ENCODE results near the gene TLCD1. TPM values are rescaled to one million over a fixed set of nuclear protein-coding genes. Genes with fewer than 3 reads are reported as not detected.

The TLCD1 gene
- total and polyA plus RNA-seq, 2 experiments from 2014 or later, result 4.8 to 14.2 TPM

DNA sequence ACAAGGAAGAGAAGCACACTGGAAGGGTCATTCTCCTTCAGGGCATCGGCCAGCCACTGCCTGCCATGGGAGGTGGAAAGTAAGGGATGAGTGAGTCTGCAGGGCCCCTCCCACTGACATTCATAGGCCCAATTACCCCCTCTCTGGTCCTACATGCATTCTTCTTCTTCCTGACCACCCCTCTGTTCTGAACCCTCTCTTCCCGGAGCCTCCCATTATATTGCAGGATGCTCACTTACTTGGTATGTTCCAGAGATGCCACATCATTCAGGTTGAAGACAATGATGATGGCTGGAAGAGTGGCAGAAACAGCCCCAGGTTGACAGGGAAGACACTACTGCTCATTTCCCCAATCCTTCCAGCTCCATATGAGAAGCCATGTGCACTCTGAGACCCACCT, 10.8 kb downstream of the TLCD1 start:
- in situ Hi-C loops (cut with MboI), result no loop called here
- no peak overlapping the region for H3K4me2 ChIP-seq (ENCODE audit: unreplicated experiment)

DNA sequence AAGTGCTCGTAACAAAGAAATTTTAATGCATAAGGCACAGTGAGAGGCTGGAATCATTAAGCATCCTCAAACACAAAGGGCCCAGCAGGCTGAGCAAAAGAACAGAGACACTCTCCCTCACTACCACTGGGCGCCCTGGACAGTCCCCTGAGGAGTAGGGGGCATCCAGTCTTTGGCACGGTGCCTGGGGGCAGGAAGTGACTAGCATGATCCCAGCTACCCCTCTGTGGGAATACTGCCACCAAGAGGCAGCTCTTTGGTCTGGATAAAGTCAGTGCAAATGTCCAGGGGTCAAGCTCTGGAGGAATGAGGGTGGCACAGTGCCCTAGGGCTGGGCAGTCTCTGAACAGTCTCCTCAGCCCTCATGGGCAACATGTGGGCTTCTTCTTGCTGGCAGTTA, 11.8 kb downstream of the TLCD1 start:
- DNase-seq, result no peak
- Histone ChIP-seq H3K9ac (no peak overlapping the region), H3K4me2 (ENCODE audit: unreplicated experiment) (no peak overlapping the region), H3K4me3 (no peak overlapping the region), H3K79me2 (ENCODE audit: insufficient read depth) (peaks cover 28% of the 10 kb centered on the region), H4K20me1 (ENCODE audit: insufficient read depth) (no peaks in the 10 kb centered on the region), H3K9me2 (ENCODE audit: insufficient read depth) (no peaks in the 10 kb centered on the region), H3K36me3 (ENCODE audit: low read depth) (0 out of 2 replicates have a peak, but pooled peaks cover 12% of the 10 kb centered on the region), H3K9me3 (ENCODE audit: low read depth) (no peaks in the 10 kb centered on the region), H3F3A (ENCODE audit: insufficient read depth) (peaks cover 27% of the 10 kb centered on the region), H3K27me3 (replicated peaks; ENCODE audit: insufficient read depth) (no peaks in the 10 kb centered on the region), H3K4me1 (ENCODE audit: insufficient read depth) (peaks cover 18% of the 10 kb centered on the region), H2AFZ (no peak overlapping the region), H3K27ac (no peak overlapping the region)
- in situ Hi-C loops (cut with MboI), result no loop called here
- no peak for TF ChIP-seq EZH2phosphoT487 (IDR thresholded peaks at IDR 0.05; ENCODE audit: insufficient read depth, low read depth)
- TF ChIP-seq EZH2 (IDR thresholded peaks at IDR 0.05; ENCODE audit: insufficient read depth, poor library complexity, severe bottlenecking), result no peak
- WGBS, 2 experiments (ENCODE audit: low coverage in 1 of 2, low lambda C conversion rate in 2 of 2, missing lambda C conversion rate in 2 of 2), result 67 to 70% methylated on average over 3 of the region's 3 CpGs

More for the DNA sequence above, 10.8 kb downstream of the TLCD1 start:
- Histone ChIP-seq H4K20me1 (ENCODE audit: insufficient read depth) (no peaks in the 10 kb centered on the region), H3K9me3 (ENCODE audit: low read depth) (no peaks in the 10 kb centered on the region), H3K27me3 (replicated peaks; ENCODE audit: insufficient read depth) (no peaks in the 10 kb centered on the region), H3K36me3 (ENCODE audit: low read depth) (0 out of 2 replicates have a peak, but pooled peaks cover 12% of the 10 kb centered on the region), H3K9me2 (ENCODE audit: insufficient read depth) (no peaks in the 10 kb centered on the region), H3F3A (ENCODE audit: insufficient read depth) (peaks cover 22% of the 10 kb centered on the region), H3K9ac (no peak overlapping the region), H3K27ac (no peak overlapping the region), H3K4me3 (no peak overlapping the region), H2AFZ (no peak overlapping the region), H3K4me1 (ENCODE audit: insufficient read depth) (peaks cover 18% of the 10 kb centered on the region), H3K79me2 (ENCODE audit: insufficient read depth) (peaks cover 32% of the 10 kb centered on the region)
- 89 to 100% methylated on average over 2 of the region's 2 CpGs for WGBS, 2 experiments (ENCODE audit: low coverage in 1 of 2, low lambda C conversion rate in 2 of 2, missing lambda C conversion rate in 2 of 2)
- TF ChIP-seq EZH2 (IDR thresholded peaks at IDR 0.05; ENCODE audit: insufficient read depth, poor library complexity, severe bottlenecking) (no peak), EZH2phosphoT487 (IDR thresholded peaks at IDR 0.05; ENCODE audit: insufficient read depth, low read depth) (no peak)
- no peak for DNase-seq

DNA sequence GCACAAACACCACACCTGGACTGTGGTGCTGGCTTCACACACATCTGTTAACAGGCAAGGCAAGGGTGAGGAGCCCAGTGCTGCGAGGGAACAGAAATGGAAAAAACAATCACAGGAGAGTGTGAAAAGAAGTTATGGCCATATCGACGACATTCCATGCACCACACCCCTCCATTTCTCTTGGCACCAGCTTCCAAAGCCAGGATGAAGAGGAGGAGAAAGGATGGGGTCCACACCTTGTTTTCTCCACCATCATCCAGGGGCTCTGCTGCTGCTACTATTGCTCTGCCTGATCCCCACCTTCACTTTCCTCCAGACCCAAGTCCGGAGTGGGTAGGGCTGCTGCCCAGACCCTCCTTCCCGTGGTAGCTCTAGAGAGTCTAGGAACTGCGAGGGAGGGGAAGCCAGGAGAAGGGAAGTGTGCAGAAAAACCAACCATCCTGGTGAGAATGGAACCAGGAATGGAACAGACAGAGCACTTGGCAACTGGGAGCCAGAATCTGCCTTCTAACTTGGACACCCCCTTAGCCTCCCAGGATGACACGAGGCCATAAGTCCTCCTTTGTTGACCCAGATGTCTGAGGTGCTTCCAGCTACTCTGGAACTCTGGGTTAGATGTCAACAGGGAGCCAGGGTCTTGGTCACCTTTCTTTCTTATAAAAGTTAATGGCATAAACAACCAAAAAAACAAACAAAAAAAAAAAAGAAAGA, 13.2 kb downstream of the TLCD1 start:
- 81 to 84% methylated on average over 7 of the region's 7 CpGs for WGBS, 2 experiments (ENCODE audit: low coverage in 1 of 2, low lambda C conversion rate in 2 of 2, missing lambda C conversion rate in 2 of 2)
- Histone ChIP-seq H3K4me2 (ENCODE audit: unreplicated experiment) (no peak overlapping the region), H3K9me2 (ENCODE audit: insufficient read depth) (no peaks in the 10 kb centered on the region), H3K27ac (no peak overlapping the region), H3K36me3 (ENCODE audit: low read depth) (0 out of 2 replicates have a peak, but pooled peaks cover 12% of the 10 kb centered on the region), H3K4me1 (ENCODE audit: insufficient read depth) (peaks cover 7% of the 10 kb centered on the region; the same call in 1 of the 2 replicates), H3K9ac (no peak overlapping the region), H2AFZ (no peak overlapping the region), H3K9me3 (ENCODE audit: low read depth) (no peaks in the 10 kb centered on the region), H3K79me2 (ENCODE audit: insufficient read depth) (peaks cover 28% of the 10 kb centered on the region), H4K20me1 (ENCODE audit: insufficient read depth) (no peaks in the 10 kb centered on the region), H3F3A (ENCODE audit: insufficient read depth) (peaks cover 21% of the 10 kb centered on the region), H3K4me3 (no peak overlapping the region), H3K27me3 (replicated peaks; ENCODE audit: insufficient read depth) (no peaks in the 10 kb centered on the region)
- no peak for DNase-seq
- in situ Hi-C loops (cut with MboI), result no loop called here
- TF ChIP-seq EZH2phosphoT487 (IDR thresholded peaks at IDR 0.05; ENCODE audit: insufficient read depth, low read depth) (no peak), EZH2 (IDR thresholded peaks at IDR 0.05; ENCODE audit: insufficient read depth, poor library complexity, severe bottlenecking) (no peak)

DNA sequence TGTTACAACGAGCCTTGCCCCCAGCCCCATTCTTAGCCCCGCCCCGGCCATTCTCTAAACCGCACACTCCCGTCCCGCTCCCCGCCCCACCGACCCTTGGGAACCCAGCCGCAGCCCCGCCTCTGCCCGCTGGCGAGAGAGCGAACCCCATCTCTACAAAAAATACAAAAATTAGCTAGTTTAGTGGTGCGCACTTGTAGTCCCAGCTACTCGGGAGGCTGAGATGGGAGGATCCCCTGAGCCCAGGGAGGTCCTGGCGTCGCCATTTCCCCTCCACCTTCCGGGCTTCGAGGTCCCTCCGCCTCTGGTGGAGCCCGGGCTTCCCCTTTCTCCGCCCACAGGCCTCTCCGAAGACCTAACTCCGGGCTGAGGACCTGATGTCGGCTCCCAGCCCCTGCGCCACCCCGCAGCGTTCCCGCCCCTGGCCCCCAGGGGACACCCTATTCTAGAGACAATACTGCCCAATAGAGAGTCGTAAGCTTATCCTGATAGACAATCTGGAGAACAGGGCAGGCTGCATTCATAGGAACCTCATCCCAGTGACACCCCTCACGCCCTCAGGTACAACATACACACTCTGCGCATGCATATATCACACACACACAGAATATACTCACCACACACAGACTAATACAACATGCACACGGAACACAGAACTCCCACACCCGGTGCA, 13.9 kb downstream of the TLCD1 start:
- Histone ChIP-seq H3K9ac (peak overlapping the region; percentile 80), H3K4me1 (ENCODE audit: insufficient read depth) (peaks cover 7% of the 10 kb centered on the region; the same call in 1 of the 2 replicates), H4K20me1 (ENCODE audit: insufficient read depth) (no peaks in the 10 kb centered on the region), H3K36me3 (ENCODE audit: low read depth) (0 out of 2 replicates have a peak, but pooled peaks cover 12% of the 10 kb centered on the region), H3K27me3 (replicated peaks; ENCODE audit: insufficient read depth) (no peaks in the 10 kb centered on the region), H2AFZ (peak overlapping the region; percentile 74), H3K4me3 (peak overlapping the region; percentile 69), H3K27ac (peak overlapping the region; percentile 78), H3K9me3 (ENCODE audit: low read depth) (no peaks in the 10 kb centered on the region), H3F3A (ENCODE audit: insufficient read depth) (peaks cover 21% of the 10 kb centered on the region), H3K9me2 (ENCODE audit: insufficient read depth) (no peaks in the 10 kb centered on the region), H3K4me2 (ENCODE audit: unreplicated experiment) (peak overlapping the region; percentile 29), H3K79me2 (ENCODE audit: insufficient read depth) (peaks cover 24% of the 10 kb centered on the region)
- 45 to 57% methylated on average over 24 to 34 of the region's 34 CpGs for WGBS, 2 experiments (ENCODE audit: low coverage in 1 of 2, low lambda C conversion rate in 2 of 2, missing lambda C conversion rate in 2 of 2)
- no peak for DNase-seq
- in situ Hi-C loops (cut with MboI), result no loop called here
- no peak for TF ChIP-seq EZH2phosphoT487 (IDR thresholded peaks at IDR 0.05; ENCODE audit: insufficient read depth, low read depth)
- no peak for TF ChIP-seq EZH2 (IDR thresholded peaks at IDR 0.05; ENCODE audit: insufficient read depth, poor library complexity, severe bottlenecking)

Measured in GM23248 (cell line).